ENCODE measurements around the gene CAMK2A. TPM values are rescaled to one million over a fixed set of nuclear protein-coding genes. Genes with fewer than 3 reads are reported as not detected.
A peak's percentile ranks its signal among the peaks of the same experiment; 100 is the strongest.

CAMK2A gene
- total RNA-seq = not detected

DNA sequence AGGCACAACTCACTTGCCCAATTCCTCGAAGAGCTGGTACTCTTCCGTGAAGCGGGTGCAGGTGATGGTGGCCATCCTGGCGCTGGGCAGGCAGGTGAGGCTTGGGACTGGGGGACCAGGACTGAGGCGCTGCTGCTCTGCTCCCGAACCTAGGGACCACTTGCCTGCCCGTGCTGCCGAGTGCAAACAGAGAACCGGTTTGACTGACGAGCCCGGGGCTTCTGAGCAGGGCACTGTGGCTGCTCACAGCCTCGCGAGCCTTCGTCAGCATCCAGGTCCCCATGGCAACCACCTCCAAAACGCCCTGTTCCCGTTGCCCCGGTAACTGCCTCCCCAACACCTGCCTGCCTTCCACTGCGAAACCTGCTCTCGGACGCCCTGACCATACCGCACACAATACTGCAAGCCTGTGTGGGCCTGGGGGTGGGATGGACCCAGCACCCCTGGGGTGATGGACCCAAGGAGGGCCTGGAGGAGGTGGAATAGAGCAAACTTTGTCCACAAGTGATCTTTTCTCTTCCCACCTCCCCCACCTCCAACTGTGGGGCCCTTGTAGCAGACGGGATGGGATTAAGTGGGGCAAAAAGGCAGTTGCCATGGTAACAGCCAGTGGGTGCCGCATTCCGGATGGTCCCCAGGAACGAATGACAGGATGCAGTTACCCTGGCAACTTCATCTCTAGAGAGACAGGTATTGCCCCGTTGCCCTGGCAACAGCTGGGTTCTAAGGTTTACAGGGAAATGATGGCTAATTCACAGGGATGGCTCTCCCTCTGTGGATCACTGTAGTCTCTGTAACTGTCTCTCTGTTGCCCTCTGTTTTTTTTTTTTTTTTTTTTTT is at the start of gene CAMK2A:
Gene CAMK2A (minus strand): TSS at position 223 of the 840 bp plus-strand sequence. CDS start 148 bp downstream, at position 75.
- Mint-ChIP-seq H3K9me3 (ENCODE audit: insufficient read depth) (no peaks in the 10 kb centered on the region), H3K4me1 (ENCODE audit: low read depth) (no peaks in the 10 kb centered on the region), H3K27ac (no peak within 1 kb of the TSS), H3K27me3 (ENCODE audit: low read depth) (peaks cover 10% of the 10 kb centered on the region), H3K36me3 (ENCODE audit: low read depth) (no peaks in the 10 kb centered on the region), H3K4me3 (no peak within 1 kb of the TSS)
- POLR2A ChIA-PET = no interaction called here
- CTCF ChIA-PET = interaction anchor here (1.2 kb wide), 1 partner anchor 62 kb away, joined by 4 read pairs; no protein-coding TSS in a partner anchor
- no peak for DNase-seq
- peak; percentile 46 for ATAC-seq

DNA sequence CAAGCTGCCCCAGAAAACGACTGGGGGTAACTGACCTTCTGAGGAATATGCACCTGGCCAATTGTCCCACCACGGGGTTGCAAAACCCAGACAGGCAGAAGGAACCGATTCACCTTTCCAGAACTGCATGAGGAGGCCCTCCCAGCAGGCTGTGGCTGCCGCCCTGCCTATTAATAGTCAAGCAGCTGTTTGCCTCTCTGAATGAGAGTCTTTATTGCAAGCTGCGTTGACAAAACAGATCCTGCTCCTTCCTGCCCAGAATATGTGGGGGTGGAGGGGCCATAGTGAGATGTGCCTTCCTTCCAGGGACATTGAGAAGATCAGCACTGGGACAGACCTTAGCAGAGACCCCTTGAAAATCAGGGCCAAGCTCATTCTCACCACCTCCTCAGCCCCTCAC is 49.6 kb upstream of the CAMK2A start:
- Mint-ChIP-seq H3K4me1 (ENCODE audit: low read depth) (peaks cover 25% of the 10 kb centered on the region), H3K27me3 (ENCODE audit: low read depth) (peaks cover 10% of the 10 kb centered on the region), H3K27ac (no peak overlapping the region), H3K4me3 (no peak overlapping the region), H3K9me3 (ENCODE audit: insufficient read depth) (no peaks in the 10 kb centered on the region), H3K36me3 (ENCODE audit: low read depth) (no peaks in the 10 kb centered on the region)
- ChIA-PET CTCF (interaction anchor here (1.3 kb wide), 1 partner anchor 10 kb away, joined by 5 read pairs; no protein-coding TSS in a partner anchor), POLR2A (no interaction called here)
- no peak for DNase-seq
- ATAC-seq = no peak

DNA sequence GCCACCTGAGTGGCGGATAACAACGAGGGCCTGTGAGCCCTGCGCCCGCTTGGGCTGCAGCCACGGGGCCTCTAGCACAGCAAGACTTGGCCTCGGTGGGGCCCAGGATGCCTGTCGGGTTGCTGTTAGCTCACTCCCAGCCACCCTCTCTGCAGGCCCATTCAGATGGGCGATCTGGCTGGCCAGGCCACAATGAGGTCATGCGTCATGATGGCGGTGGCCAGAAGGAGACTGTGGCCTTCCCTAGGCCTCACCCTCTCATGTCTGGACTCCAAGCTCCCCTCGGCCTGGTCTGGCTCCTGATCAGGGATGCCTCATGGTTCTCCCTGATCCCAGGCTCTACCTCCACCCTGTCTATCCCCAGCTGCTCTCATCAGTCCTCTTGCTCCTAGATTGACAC is 49.0 kb upstream of the CAMK2A start:
- H3K4me3 Mint-ChIP-seq = no peak overlapping the region
- peaks cover 10% of the 10 kb centered on the region for H3K27me3 Mint-ChIP-seq (ENCODE audit: low read depth)
- ATAC-seq = no peak
- DNase-seq = no peak
- no peaks in the 10 kb centered on the region for H3K9me3 Mint-ChIP-seq (ENCODE audit: insufficient read depth)
- ChIA-PET POLR2A (no interaction called here), CTCF (no interaction called here)
- peaks cover 24% of the 10 kb centered on the region for H3K4me1 Mint-ChIP-seq (ENCODE audit: low read depth)
- H3K27ac Mint-ChIP-seq = no peak overlapping the region
- H3K36me3 Mint-ChIP-seq (ENCODE audit: low read depth) = no peaks in the 10 kb centered on the region

- H3K27ac Mint-ChIP-seq = no peak overlapping the region
- H3K9me3 Mint-ChIP-seq (ENCODE audit: insufficient read depth) = no peaks in the 10 kb centered on the region
- H3K27me3 Mint-ChIP-seq (ENCODE audit: low read depth) = peaks cover 8% of the 10 kb centered on the region
- DNase-seq (no peak), ATAC-seq (no peak)
- ChIA-PET POLR2A (no interaction called here), CTCF (interaction anchor here (1.7 kb wide), 1 partner anchor 15 kb away, joined by 6 read pairs; no protein-coding TSS in a partner anchor)
- no peaks in the 10 kb centered on the region for H3K36me3 Mint-ChIP-seq (ENCODE audit: low read depth)
- H3K4me1 Mint-ChIP-seq (ENCODE audit: low read depth) = peaks cover 1% of the 10 kb centered on the region
- no peak overlapping the region for H3K4me3 Mint-ChIP-seq
Observed at GRCh38 chr5:150335778-150336177, 46.2 kb upstream of the CAMK2A start.

DNA sequence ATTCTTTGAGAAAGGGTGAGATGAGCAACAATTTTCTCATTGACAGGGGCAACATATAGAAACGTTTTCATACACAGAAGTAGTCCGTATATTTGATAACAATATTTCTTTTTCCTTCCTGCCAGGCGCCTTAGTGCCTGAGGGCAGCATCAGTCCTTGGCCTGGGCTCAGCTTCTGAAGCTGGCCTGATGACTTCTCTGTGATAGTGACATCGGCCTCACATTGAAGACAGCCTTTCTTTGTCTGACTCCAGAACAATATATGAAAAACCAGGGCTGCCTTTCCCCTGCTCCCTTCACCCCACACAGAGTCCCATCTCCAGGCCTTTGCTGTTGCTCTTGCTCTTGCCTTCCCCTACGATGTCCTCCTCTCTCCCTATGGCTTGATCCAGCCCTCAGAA is 43.8 kb upstream of the CAMK2A start:
- no peaks in the 10 kb centered on the region for H3K36me3 Mint-ChIP-seq (ENCODE audit: low read depth)
- peaks cover 4% of the 10 kb centered on the region for H3K4me1 Mint-ChIP-seq (ENCODE audit: low read depth)
- peaks cover 15% of the 10 kb centered on the region for H3K27me3 Mint-ChIP-seq (ENCODE audit: low read depth)
- ATAC-seq (no peak), DNase-seq (no peak)
- POLR2A ChIA-PET = no interaction called here
- CTCF ChIA-PET = interaction anchor here (2.5 kb wide), 1 partner anchor 17 kb away, joined by 11 read pairs; no protein-coding TSS in a partner anchor
- no peak overlapping the region for H3K4me3 Mint-ChIP-seq
- H3K9me3 Mint-ChIP-seq (ENCODE audit: insufficient read depth) = no peaks in the 10 kb centered on the region
- H3K27ac Mint-ChIP-seq = no peak overlapping the region

DNA sequence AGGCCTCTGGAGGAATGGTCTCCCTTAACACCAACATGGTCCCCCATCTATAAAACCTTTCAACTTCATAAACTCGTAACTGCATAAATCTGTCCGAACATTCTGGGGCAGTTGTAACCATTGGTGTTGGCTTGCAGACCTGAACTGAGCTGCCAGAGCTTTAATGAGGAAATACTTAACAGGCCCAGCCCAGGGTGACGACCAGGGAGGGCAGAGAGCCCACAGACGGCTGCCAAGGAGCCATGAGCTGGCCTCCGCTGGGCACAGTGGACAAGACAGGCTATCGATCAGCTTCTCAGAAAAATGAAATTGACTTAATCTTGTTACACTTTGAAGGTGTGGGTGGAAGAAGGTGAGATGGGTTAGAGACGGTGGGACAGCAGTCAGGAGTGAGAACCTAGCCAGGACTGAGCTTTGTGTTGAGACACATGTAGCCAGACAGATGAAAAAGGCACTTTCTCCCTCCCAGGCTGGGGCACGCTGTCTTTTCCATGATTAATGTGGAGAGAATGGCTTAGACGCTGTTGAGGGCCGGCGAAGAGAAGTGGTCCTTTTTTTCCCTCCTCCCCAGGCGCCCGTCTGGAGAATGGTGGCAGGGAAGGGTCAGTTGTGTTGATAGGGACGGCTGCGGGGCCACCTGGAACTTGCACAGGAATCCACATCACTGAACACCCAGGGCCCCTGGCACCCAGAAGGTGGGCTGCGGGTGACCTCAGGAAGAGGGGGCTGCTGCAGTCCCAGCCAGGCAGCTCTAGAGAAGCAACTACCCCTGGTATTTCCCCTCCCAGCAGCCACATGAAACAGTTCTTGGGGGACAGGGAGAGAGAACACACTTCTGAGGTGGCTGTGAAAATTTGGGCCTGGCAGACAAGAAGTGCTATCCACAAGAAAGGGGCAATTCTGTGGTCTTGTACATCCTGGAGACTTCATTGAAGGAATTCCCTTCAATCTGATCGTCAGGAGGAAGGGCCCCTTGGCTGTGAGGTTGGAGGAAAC is 40.6 kb upstream of the CAMK2A start:
- ChIA-PET POLR2A (no interaction called here), CTCF (no interaction called here)
- Mint-ChIP-seq H3K4me1 (ENCODE audit: low read depth) (peaks cover 4% of the 10 kb centered on the region), H3K4me3 (no peak overlapping the region), H3K36me3 (ENCODE audit: low read depth) (no peaks in the 10 kb centered on the region), H3K27me3 (ENCODE audit: low read depth) (peaks cover 20% of the 10 kb centered on the region), H3K27ac (no peak overlapping the region), H3K9me3 (ENCODE audit: insufficient read depth) (no peaks in the 10 kb centered on the region)
- ATAC-seq (no peak), DNase-seq (no peak)

GRCh38 chr5:150329038-150329437 is 39.5 kb upstream of the CAMK2A start:
- peaks cover 4% of the 10 kb centered on the region for H3K4me1 Mint-ChIP-seq (ENCODE audit: low read depth)
- H3K9me3 Mint-ChIP-seq (ENCODE audit: insufficient read depth) = no peaks in the 10 kb centered on the region
- H3K27ac Mint-ChIP-seq = no peak overlapping the region
- DNase-seq (no peak), ATAC-seq (no peak)
- POLR2A ChIA-PET = no interaction called here
- peaks cover 15% of the 10 kb centered on the region for H3K27me3 Mint-ChIP-seq (ENCODE audit: low read depth)
- H3K36me3 Mint-ChIP-seq (ENCODE audit: low read depth) = no peaks in the 10 kb centered on the region
- no peak overlapping the region for H3K4me3 Mint-ChIP-seq
- CTCF ChIA-PET = interaction anchor here (1.5 kb wide), 1 partner anchor 21 kb away, joined by 3 read pairs; no protein-coding TSS in a partner anchor

- H3K27me3 Mint-ChIP-seq (ENCODE audit: low read depth) = peaks cover 15% of the 10 kb centered on the region
- DNase-seq (no peak), ATAC-seq (no peak)
- POLR2A ChIA-PET = no interaction called here
- H3K36me3 Mint-ChIP-seq (ENCODE audit: low read depth) = no peaks in the 10 kb centered on the region
- H3K9me3 Mint-ChIP-seq (ENCODE audit: insufficient read depth) = no peaks in the 10 kb centered on the region
- no peak overlapping the region for H3K4me3 Mint-ChIP-seq
- H3K4me1 Mint-ChIP-seq (ENCODE audit: low read depth) = peaks cover 4% of the 10 kb centered on the region
- CTCF ChIA-PET = interaction anchor here (1.5 kb wide), 1 partner anchor 20 kb away, joined by 3 read pairs; no protein-coding TSS in a partner anchor
- H3K27ac Mint-ChIP-seq = no peak overlapping the region
Observed at GRCh38 chr5:150328515-150328914, 38.9 kb upstream of the CAMK2A start.

DNA sequence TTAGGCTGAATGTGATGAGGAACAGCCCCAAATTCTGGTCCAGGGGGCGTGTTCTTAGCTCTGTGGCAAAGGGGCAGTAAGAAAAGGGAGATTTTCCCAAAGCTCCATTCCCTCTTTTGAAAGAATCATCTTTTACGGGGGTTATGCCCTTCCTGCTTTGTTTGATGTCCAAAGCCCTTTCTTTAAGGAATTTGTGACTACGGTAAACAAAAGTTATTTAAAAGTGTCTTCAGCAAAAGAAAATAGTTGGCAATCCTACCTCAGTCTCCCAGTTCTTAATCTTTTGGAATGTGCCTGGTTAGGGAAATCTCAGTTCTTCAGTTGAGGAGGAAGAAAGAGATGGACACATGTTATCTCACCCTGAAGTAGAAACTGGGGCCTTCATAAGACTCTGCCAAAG is 37.6 kb upstream of the CAMK2A start:
- peaks cover 15% of the 10 kb centered on the region for H3K27me3 Mint-ChIP-seq (ENCODE audit: low read depth)
- CTCF ChIA-PET = no interaction called here
- H3K36me3 Mint-ChIP-seq (ENCODE audit: low read depth) = no peaks in the 10 kb centered on the region
- DNase-seq (no peak), ATAC-seq (no peak)
- peaks cover 4% of the 10 kb centered on the region for H3K4me1 Mint-ChIP-seq (ENCODE audit: low read depth)
- no peak overlapping the region for H3K4me3 Mint-ChIP-seq
- H3K27ac Mint-ChIP-seq = no peak overlapping the region
- POLR2A ChIA-PET = no interaction called here
- no peaks in the 10 kb centered on the region for H3K9me3 Mint-ChIP-seq (ENCODE audit: insufficient read depth)

GRCh38 chr5:150326707-150327106 is 37.1 kb upstream of the CAMK2A start:
- peaks cover 4% of the 10 kb centered on the region for H3K4me1 Mint-ChIP-seq (ENCODE audit: low read depth)
- no peak for ATAC-seq

GRCh38 chr5:150325426-150325825 is 35.9 kb upstream of the CAMK2A start:
- H3K27ac Mint-ChIP-seq = no peak overlapping the region
- POLR2A ChIA-PET = no interaction called here
- DNase-seq (no peak), ATAC-seq (no peak)
- peaks cover 4% of the 10 kb centered on the region for H3K4me1 Mint-ChIP-seq (ENCODE audit: low read depth)
- H3K27me3 Mint-ChIP-seq (ENCODE audit: low read depth) = peaks cover 18% of the 10 kb centered on the region
- no peaks in the 10 kb centered on the region for H3K9me3 Mint-ChIP-seq (ENCODE audit: insufficient read depth)
- CTCF ChIA-PET = no interaction called here
- no peak overlapping the region for H3K4me3 Mint-ChIP-seq
- no peaks in the 10 kb centered on the region for H3K36me3 Mint-ChIP-seq (ENCODE audit: low read depth)

More at GRCh38 chr5:150326707-150327106, 37.1 kb upstream of the CAMK2A start:
- POLR2A ChIA-PET = no interaction called here
- Mint-ChIP-seq H3K27ac (no peak overlapping the region), H3K27me3 (ENCODE audit: low read depth) (peaks cover 15% of the 10 kb centered on the region), H3K9me3 (ENCODE audit: insufficient read depth) (no peaks in the 10 kb centered on the region), H3K4me3 (no peak overlapping the region), H3K36me3 (ENCODE audit: low read depth) (no peaks in the 10 kb centered on the region)
- CTCF ChIA-PET = no interaction called here
- DNase-seq = no peak

- no peak for ATAC-seq
- no peak for DNase-seq
- POLR2A ChIA-PET = no interaction called here
- H3K9me3 Mint-ChIP-seq (ENCODE audit: insufficient read depth) = no peaks in the 10 kb centered on the region
- H3K4me1 Mint-ChIP-seq (ENCODE audit: low read depth) = no peaks in the 10 kb centered on the region
- H3K27me3 Mint-ChIP-seq (ENCODE audit: low read depth) = peaks cover 13% of the 10 kb centered on the region
- no peaks in the 10 kb centered on the region for H3K36me3 Mint-ChIP-seq (ENCODE audit: low read depth)
- CTCF ChIA-PET = no interaction called here
- H3K4me3 Mint-ChIP-seq = no peak overlapping the region
- H3K27ac Mint-ChIP-seq = no peak overlapping the region
Observed at GRCh38 chr5:150323819-150324218, 34.2 kb upstream of the CAMK2A start.

All from activated CD8-positive, alpha-beta T cell treated with anti-CD3 and anti-CD28 coated beads, Interleukin-2, amount 10 ng/mL, durations not matched to agents 7 days and 5 days (primary cell).